GM19395 (cell line): ENCODE measurements around the gene FERMT1.
A peak's percentile ranks its signal among the peaks of the same experiment; 100 is the strongest.
"Not testable (repeated sequence)": the region's sequence is repeated elsewhere in the genome, so short reads cannot be mapped to it uniquely, and the experiment has no call there.

Source experiments
- ATAC-seq: cut with Tn5 transposase; IDR thresholded peaks from one replicate; pipeline ENCODE4 v1.9.1; 2021; ENCODE audit warnings: mild to moderate bottlenecking, moderate library complexity; ENCODE audit not compliant: unreplicated experiment

FERMT1 gene

DNA sequence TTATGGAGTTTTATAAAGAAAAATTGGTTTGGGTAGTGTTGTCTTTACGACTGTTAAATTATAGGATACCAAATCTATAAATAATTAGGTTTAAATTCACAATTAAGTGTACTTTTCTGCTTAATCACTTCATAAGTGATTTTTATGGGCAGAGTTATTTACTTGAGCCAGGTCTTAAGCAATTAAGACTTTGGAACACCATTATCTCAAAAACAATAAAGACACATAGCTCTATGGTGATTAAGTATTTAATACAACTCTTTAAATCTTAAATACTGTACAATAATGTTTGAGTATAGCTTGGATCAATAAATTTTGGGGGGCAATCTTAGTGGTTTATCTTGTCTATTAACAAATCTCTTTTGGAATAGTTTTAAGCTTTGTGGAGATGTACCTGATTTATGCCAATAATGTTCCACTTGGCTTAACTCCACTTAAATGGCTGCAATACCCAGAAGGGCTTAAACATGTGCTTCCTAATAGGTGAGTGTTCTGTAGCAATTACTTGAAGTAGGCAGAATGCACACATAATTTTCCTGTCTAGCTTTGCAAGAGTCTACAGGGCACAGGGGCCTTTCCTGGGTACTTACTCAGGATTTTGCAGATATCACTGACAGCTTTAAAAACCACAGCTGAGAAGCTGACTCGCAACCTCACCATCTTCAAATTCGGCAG, 7.5 kb downstream of the FERMT1 start:
- ATAC-seq = no peak

GRCh38 chr20:6114696-6115095, 8.1 kb downstream of the FERMT1 start:
- no peak for ATAC-seq

DNA sequence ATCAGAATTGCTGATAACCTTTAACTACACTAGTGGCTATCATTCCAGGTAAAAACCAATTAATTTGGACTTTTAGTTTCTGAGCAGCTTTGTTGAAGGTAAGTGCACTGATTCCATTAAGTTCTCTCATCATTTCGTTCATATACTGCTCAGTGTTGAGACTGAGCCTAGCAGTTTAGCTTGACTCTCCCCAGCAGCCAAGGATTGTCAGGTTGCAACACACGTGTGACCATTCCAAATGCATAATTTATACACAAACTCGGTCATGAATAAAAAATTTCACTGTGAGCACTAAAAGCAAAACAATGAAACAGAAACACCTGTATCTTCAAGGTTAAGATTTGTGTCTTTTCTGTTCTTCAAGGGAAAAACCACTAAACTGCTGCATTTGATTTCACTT, 8.9 kb downstream of the FERMT1 start:
- ATAC-seq = no peak

- ATAC-seq = not testable (repeated sequence)
These were observed 9.9 kb downstream of the FERMT1 start for GRCh38 chr20:6112965-6113364.

GRCh38 chr20:6108330-6108729, 14.5 kb downstream of the FERMT1 start:
- ATAC-seq = no peak

DNA sequence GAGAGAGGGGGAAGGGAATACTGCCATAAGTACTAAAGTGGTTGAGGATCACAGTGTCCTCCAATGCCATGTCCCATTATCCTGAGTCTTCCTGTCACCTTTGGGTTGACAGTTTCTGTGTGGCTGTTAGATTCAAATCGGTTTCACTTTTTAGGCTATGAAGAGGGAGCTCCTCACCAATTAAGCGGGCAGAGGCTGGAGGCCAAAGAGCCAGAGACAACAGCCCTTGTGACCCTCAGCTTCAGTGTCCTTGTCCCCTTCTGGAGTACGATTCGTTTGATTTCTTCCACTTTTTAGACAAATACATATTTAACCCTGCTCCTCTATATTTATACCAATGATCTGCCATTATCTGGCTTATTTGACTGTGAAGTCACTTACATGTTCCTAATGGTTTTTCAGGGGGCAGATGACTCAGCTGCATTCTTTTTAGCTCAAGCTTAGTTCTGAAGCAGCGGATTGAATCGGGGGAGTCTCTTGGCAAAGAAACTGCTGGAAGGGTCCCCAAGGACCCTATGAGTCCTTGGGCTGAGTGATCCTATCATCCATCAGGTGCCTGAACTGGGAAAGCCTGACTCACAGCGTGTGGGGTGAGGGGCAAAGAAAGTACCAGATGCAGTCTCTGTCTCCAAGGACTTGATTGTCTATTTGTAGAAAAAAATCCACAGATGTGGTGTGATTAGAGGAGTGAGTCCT, 18.2 kb downstream of the FERMT1 start:
- ATAC-seq = no peak

- no peak for ATAC-seq
These were observed 19.5 kb downstream of the FERMT1 start for GRCh38 chr20:6103301-6103700.

- no peak for ATAC-seq
These were observed 21.5 kb downstream of the FERMT1 start for GRCh38 chr20:6101346-6101745.

- no peak for ATAC-seq
These were observed 22.6 kb downstream of the FERMT1 start for GRCh38 chr20:6100246-6100645.

- no peak for ATAC-seq
These were observed 23.0 kb downstream of the FERMT1 start for GRCh38 chr20:6099819-6100218.

GRCh38 chr20:6095409-6095808, 27.4 kb downstream of the FERMT1 start:
- ATAC-seq = no peak

DNA sequence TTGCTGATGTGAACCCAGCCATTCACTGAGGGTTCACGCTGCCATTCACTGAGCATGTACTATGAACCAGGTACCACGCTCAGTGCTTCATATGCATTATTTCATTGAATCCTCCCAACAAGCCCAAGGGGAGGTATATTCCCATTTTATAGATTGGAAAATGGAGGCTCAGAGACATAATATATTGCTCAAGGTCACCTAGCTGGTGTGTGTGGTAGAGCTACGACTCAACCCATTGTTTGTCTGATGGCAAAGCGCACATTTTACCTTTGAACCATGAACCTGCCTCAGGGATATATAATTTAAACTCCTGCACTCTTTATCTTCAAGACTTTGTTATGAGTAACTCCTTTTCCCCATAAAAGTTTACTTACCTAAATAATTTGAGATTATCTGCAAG, 28.3 kb downstream of the FERMT1 start:
- ATAC-seq = no peak

- ATAC-seq = no peak
These were observed 28.8 kb downstream of the FERMT1 start for GRCh38 chr20:6094063-6094462.

GRCh38 chr20:6091661-6092060, 31.2 kb downstream of the FERMT1 start:
- no peak for ATAC-seq

DNA sequence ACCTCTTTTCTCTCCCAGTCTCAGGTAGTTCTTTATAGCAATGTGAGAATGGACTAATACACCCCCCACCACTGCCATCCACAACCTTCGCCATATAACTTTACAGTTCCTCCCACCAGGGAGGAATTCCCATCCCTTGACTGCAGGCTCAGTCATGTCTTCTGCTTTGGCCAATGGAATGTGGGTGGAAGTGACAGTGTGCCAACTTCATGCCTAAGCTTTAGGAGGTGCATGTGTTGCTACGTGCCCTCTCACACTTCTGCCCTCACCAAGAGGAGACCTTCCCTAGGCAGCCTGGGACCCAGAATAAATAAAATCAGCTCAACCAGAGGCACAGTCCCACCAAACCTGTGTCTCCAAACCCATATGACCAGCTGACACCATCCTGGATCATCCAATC, 36.0 kb downstream of the FERMT1 start:
- no peak for ATAC-seq

DNA sequence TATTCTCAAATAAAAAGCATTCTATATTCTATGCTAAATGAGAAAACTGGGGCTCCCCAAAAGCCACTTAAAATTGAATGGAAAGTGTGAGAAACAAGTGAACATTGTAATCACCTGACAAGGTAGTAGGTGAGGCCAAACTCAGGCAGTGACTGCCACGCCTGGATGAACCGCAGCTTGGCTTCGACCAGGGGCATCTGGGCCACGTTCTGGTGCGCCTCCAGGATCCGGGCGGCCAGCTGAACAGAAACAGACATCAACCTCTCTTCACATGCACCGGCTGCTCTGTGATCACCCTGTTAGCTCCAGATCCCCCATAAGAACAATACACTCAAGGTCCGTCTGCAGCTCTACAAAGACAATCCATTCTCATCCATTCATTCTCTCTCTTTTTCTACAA, 38.9 kb downstream of the FERMT1 start:
- no peak for ATAC-seq

DNA sequence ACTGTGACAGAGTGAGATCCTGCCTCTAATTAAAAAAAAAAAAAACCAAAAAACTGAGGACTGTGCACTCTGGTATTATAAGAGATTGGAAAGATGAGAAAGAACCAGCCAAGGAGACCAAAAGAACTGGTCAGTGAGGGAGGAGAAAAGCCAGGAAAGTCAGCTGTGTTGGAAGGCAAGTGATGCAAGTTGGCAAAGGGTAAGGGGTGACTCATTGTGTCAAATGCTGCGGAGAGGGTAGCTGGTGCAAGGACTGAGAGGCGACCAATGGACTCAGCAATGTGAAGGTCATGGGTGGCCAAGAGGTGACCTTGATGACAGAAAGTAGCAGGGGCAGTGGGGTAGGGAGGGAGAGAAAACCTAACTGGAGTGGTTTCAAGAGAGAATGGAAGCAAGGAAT, 41.6 kb downstream of the FERMT1 start:
- ATAC-seq = no peak

DNA sequence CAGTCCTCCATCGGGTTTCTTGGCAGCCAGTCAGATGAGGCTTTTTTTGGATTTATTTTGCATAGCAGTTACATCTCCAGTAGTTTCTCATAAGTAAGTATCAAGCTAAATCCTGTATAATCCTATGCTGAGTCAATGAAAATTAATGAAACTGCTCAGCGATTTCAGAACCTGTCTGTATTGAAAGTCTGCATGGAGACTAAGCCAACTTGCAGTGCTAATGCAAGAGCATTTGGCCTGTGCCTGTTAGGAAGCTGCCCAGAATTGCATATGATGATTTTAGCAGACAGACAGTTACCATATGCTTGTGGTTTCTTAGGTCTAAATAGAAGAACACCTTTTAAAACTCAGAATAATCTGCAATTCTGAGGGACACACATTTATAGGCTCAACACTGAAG, 43.8 kb downstream of the FERMT1 start:
- no peak for ATAC-seq

DNA sequence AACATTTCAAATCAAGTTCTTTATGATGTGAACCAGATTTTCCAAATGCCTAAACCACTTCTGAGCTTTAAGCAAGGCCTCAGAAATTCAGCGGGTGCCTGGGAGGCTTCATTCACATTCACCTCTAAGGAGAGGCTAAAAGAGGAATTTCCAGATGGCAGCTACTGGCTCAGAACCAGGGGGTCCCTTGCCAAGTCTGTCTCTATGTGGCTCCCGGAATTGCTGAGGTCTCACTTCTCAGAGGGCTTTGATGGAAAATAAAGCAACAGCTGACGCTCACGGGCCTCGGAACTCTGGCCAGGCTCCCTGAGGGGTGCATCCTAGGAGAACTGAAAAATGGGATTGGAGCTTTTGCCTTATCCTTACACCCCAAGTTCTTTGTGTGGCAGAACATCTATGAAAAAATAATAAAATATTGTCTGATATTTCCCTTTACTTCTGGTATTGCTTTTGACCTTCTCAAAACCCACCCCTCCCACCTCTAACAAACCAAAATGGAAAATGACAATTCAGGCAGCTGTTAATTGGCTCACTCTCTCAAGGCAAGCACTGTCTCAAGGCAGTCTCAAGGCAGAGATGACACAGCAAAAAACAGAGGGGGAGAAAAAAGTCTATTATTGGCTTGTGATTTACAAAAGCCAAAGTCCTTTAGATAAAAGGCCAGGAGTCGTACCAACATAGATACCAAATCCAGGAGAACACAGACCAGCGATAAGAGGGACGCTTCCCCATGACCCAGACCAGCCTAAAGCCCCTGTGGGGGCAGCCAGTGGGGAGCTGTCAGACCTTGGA, 47.2 kb downstream of the FERMT1 start:
- ATAC-seq = no peak

- ATAC-seq = no peak
These were observed 48.0 kb downstream of the FERMT1 start for GRCh38 chr20:6074784-6075183.

DNA sequence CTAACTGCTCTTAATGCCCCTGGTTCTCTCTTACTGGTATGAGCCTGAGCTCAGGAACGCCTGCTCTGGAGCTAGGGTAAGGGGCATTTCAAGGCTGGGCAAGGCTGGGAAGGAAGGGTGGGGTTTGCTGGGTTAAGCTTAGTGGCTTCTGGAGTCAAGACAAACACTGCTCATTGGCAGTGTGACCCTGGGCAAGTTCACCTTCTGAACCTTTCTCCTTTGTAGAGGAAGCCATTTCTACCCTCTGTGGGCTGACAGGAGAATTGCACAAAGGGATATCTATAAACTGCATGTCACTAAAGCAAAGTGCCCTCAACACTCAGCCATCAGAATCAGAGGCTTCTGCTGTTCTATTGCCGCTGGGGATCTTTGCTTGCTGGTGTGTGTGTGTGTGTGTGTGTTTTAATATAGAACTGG, 48.7 kb downstream of the FERMT1 start:
- ATAC-seq = peak; percentile 87
